Skeletal muscle satellite cell (primary cell): ENCODE measurements around the gene JPH3.
A peak's percentile ranks its signal among the peaks of the same experiment; 100 is the strongest.
"Not testable (repeated sequence)": the region's sequence is repeated elsewhere in the genome, so short reads cannot be mapped to it uniquely, and the experiment has no call there.

Experiments
- H3K27me3 ChIP-seq: 2 replicates; pipeline ENCODE4 v1.7.0; 2013; ENCODE audit warnings: low read length; ENCODE audit not compliant: control insufficient read depth, insufficient read depth
- H3K36me3 ChIP-seq: 2 replicates; pipeline ENCODE4 v1.7.0; 2013; ENCODE audit warnings: mild to moderate bottlenecking, control low read depth, low read length; ENCODE audit not compliant: insufficient read depth
- H3K4me1 ChIP-seq: 2 replicates; pipeline ENCODE4 v1.7.0; 2013; ENCODE audit warnings: low read length; ENCODE audit not compliant: control insufficient read depth, insufficient read depth
- H3K4me2 ChIP-seq: 2 replicates; pipeline ENCODE4 v1.7.0; 2013; ENCODE audit warnings: mild to moderate bottlenecking, low read length
- H3K4me3 ChIP-seq: 2 replicates; pipeline ENCODE4 v1.7.0; 2013; ENCODE audit warnings: low read length
- H3K9ac ChIP-seq: 2 replicates; pipeline ENCODE4 v1.7.0; 2013; ENCODE audit warnings: mild to moderate bottlenecking, low read depth, low read length, moderate library complexity
- H3K9me3 ChIP-seq: replicated peaks from 2 replicates; pipeline ENCODE4 v1.7.0; 2013; ENCODE audit warnings: mild to moderate bottlenecking, control low read depth, low read length

The JPH3 gene

GRCh38 chr16:87718831-87719230, 116.5 kb downstream of the JPH3 start:
- not testable (repeated sequence) for H3K9ac ChIP-seq, H3K9me3 ChIP-seq, H3K27me3 ChIP-seq, H3K4me3 ChIP-seq, H3K4me2 ChIP-seq
- peaks cover 15% of the 10 kb centered on the region for H3K4me1 ChIP-seq
- H3K36me3 ChIP-seq = peaks cover 22% of the 10 kb centered on the region

GRCh38 chr16:87720446-87720845, 118.1 kb downstream of the JPH3 start:
- H3K27me3 ChIP-seq = no peaks in the 10 kb centered on the region
- H3K36me3 ChIP-seq = peaks cover 18% of the 10 kb centered on the region
- H3K4me1 ChIP-seq = peaks cover 15% of the 10 kb centered on the region
- H3K4me2 ChIP-seq = no peak overlapping the region
- H3K9me3 ChIP-seq = no peaks in the 10 kb centered on the region
- H3K9ac ChIP-seq = no peak overlapping the region
- no peak overlapping the region for H3K4me3 ChIP-seq

- Histone ChIP-seq H3K4me2 (no peak overlapping the region), H3K4me1 (peaks cover 15% of the 10 kb centered on the region), H3K36me3 (peaks cover 13% of the 10 kb centered on the region), H3K9ac (no peak overlapping the region), H3K9me3 (no peaks in the 10 kb centered on the region), H3K27me3 (no peaks in the 10 kb centered on the region), H3K4me3 (no peak overlapping the region)
These were observed 119.6 kb downstream of the JPH3 start for GRCh38 chr16:87721622-87722585.

GRCh38 chr16:87722590-87723225, 120.4 kb downstream of the JPH3 start:
- no peak overlapping the region for H3K4me3 ChIP-seq
- H3K4me2 ChIP-seq = peak overlapping the region; percentile 68
- no peak overlapping the region for H3K9ac ChIP-seq
- H3K4me1 ChIP-seq = peaks cover 15% of the 10 kb centered on the region
- H3K27me3 ChIP-seq = no peaks in the 10 kb centered on the region
- no peaks in the 10 kb centered on the region for H3K9me3 ChIP-seq
- H3K36me3 ChIP-seq = peaks cover 9% of the 10 kb centered on the region

- peaks cover 15% of the 10 kb centered on the region for H3K4me1 ChIP-seq
- peaks cover 7% of the 10 kb centered on the region for H3K36me3 ChIP-seq
- no peaks in the 10 kb centered on the region for H3K27me3 ChIP-seq
- H3K9me3 ChIP-seq = no peaks in the 10 kb centered on the region
- H3K9ac ChIP-seq = no peak overlapping the region
- peak overlapping the region; percentile 68 for H3K4me2 ChIP-seq
- no peak overlapping the region for H3K4me3 ChIP-seq
These were observed 120.9 kb downstream of the JPH3 start for GRCh38 chr16:87723226-87723623.

GRCh38 chr16:87724490-87725291, 122.4 kb downstream of the JPH3 start:
- Histone ChIP-seq H3K4me2 (no peak overlapping the region), H3K4me3 (no peak overlapping the region), H3K27me3 (no peaks in the 10 kb centered on the region), H3K9me3 (no peaks in the 10 kb centered on the region), H3K4me1 (peaks cover 15% of the 10 kb centered on the region), H3K36me3 (peaks cover 7% of the 10 kb centered on the region), H3K9ac (no peak overlapping the region)

- Histone ChIP-seq H3K27me3 (no peaks in the 10 kb centered on the region), H3K4me1 (peaks cover 15% of the 10 kb centered on the region), H3K9ac (no peak overlapping the region), H3K4me2 (no peak overlapping the region), H3K36me3 (peaks cover 7% of the 10 kb centered on the region), H3K9me3 (no peaks in the 10 kb centered on the region), H3K4me3 (no peak overlapping the region)
These were observed 123.4 kb downstream of the JPH3 start for GRCh38 chr16:87725596-87726235.

GRCh38 chr16:87726577-87726976, 124.3 kb downstream of the JPH3 start:
- not testable (repeated sequence) for H3K9ac ChIP-seq, H3K36me3 ChIP-seq, H3K9me3 ChIP-seq, H3K4me2 ChIP-seq, H3K4me3 ChIP-seq, H3K27me3 ChIP-seq
- H3K4me1 ChIP-seq = peaks cover 15% of the 10 kb centered on the region

GRCh38 chr16:87727346-87727745, 125.0 kb downstream of the JPH3 start:
- Histone ChIP-seq H3K9ac (no peak overlapping the region), H3K9me3 (no peaks in the 10 kb centered on the region), H3K4me2 (no peak overlapping the region), H3K36me3 (no peaks in the 10 kb centered on the region), H3K27me3 (no peaks in the 10 kb centered on the region), H3K4me1 (peaks cover 15% of the 10 kb centered on the region), H3K4me3 (no peak overlapping the region)

- no peak overlapping the region for H3K4me2 ChIP-seq
- H3K4me3 ChIP-seq = no peak overlapping the region
- no peaks in the 10 kb centered on the region for H3K9me3 ChIP-seq
- H3K27me3 ChIP-seq = no peaks in the 10 kb centered on the region
- peaks cover 8% of the 10 kb centered on the region for H3K4me1 ChIP-seq
- no peak overlapping the region for H3K9ac ChIP-seq
- no peaks in the 10 kb centered on the region for H3K36me3 ChIP-seq
These were observed 125.7 kb downstream of the JPH3 start for GRCh38 chr16:87728026-87728425.
